HG03521 (cell line): ENCODE measurements around the gene SYNM.

Experiments
- ATAC-seq: cut with Tn5 transposase; IDR thresholded peaks from one replicate; pipeline ENCODE4 v1.9.1; 2021; ENCODE audit warnings: mild to moderate bottlenecking, moderate library complexity; ENCODE audit not compliant: unreplicated experiment

Gene SYNM

GRCh38 chr15:99135194-99135593 lies 30.3 kb downstream of the SYNM start:
- peak; percentile 48 for ATAC-seq

GRCh38 chr15:99137111-99137546 lies 32.2 kb downstream of the SYNM start:
- no peak for ATAC-seq

GRCh38 chr15:99137877-99138276 lies 33.0 kb downstream of the SYNM start:
- no peak for ATAC-seq

GRCh38 chr15:99138491-99138982 lies 33.7 kb downstream of the SYNM start:
- ATAC-seq = no peak

GRCh38 chr15:99139276-99139675 lies 34.4 kb downstream of the SYNM start:
- ATAC-seq = no peak

- no peak for ATAC-seq
These were observed 35.7 kb downstream of the SYNM start for GRCh38 chr15:99140590-99140989.

GRCh38 chr15:99141943-99142342 lies 37.1 kb downstream of the SYNM start:
- ATAC-seq = no peak

- ATAC-seq = no peak
These were observed 37.7 kb downstream of the SYNM start for GRCh38 chr15:99142562-99142961.

GRCh38 chr15:99143242-99143641 lies 38.4 kb downstream of the SYNM start:
- ATAC-seq = no peak

GRCh38 chr15:99143655-99144610 lies 39.1 kb downstream of the SYNM start:
- ATAC-seq = no peak

- no peak for ATAC-seq
These were observed 40.1 kb downstream of the SYNM start for GRCh38 chr15:99145005-99145404.

GRCh38 chr15:99145778-99146177 lies 40.9 kb downstream of the SYNM start:
- ATAC-seq = no peak

GRCh38 chr15:99146661-99147060 lies 41.8 kb downstream of the SYNM start:
- no peak for ATAC-seq

GRCh38 chr15:99148851-99149276 lies 44.0 kb downstream of the SYNM start:
- no peak for ATAC-seq

GRCh38 chr15:99149366-99149765 lies 44.5 kb downstream of the SYNM start:
- no peak for ATAC-seq

- no peak for ATAC-seq
These were observed 46.3 kb downstream of the SYNM start for GRCh38 chr15:99151156-99151555.

- ATAC-seq = no peak
These were observed 48.2 kb downstream of the SYNM start for GRCh38 chr15:99153026-99153535.

- no peak for ATAC-seq
These were observed 49.4 kb downstream of the SYNM start for GRCh38 chr15:99154271-99154670.

GRCh38 chr15:99155961-99156443 lies 51.1 kb downstream of the SYNM start:
- ATAC-seq = no peak

- ATAC-seq = no peak
These were observed 52.6 kb downstream of the SYNM start for GRCh38 chr15:99157456-99157855.

- no peak for ATAC-seq
These were observed 53.9 kb downstream of the SYNM start for GRCh38 chr15:99158626-99159412.
